Diencephalon (tissue), 1 donor: ENCODE data around the gene ZFX. TPM values are rescaled to one million over a fixed set of nuclear protein-coding genes. Genes with fewer than 3 reads are reported as not detected.

Experiments used
- small RNA-seq: library from RNA; depleted of rRNA; stranded (forward); fragments of <200 nt; gene quantifications from one replicate; pipeline ENCODE3, GENCODE V24; 2014
- total RNA-seq: library from RNA; depleted of rRNA; stranded (reverse); fragments of >200 nt; gene quantifications from one replicate; pipeline ENCODE4 v1.2.3, GENCODE V29; 2014

ZFX gene
- 57.4 TPM for total RNA-seq

GRCh38 chrX:24149351-24150050 is at the start of gene ZFX:
ZFX (plus strand) TSS chrX:24149729; CDS start chrX:24172743, 23,014 bp downstream.

Small RNAs within 50 kb of the gene (small RNA-seq; reads per million reads assigned to genes)
- not detected for gene RF00263

Other genes with a start within 250 kb of the ZFX start
- 33.0 TPM for gene APOO, start 241.8 kb upstream of the ZFX start, total RNA-seq
- 0.23 TPM for gene CXorf58, start 241.7 kb upstream of the ZFX start, total RNA-seq
- gene KLHL15, start 122.5 kb upstream of the ZFX start, total RNA-seq: 30.2 TPM
- 160 TPM for gene EIF2S3, start 94.8 kb upstream of the ZFX start, total RNA-seq
- gene SUPT20HL2, start 164.3 kb downstream of the ZFX start, total RNA-seq: not detected
- gene SUPT20HL1, start 210.9 kb downstream of the ZFX start, total RNA-seq: not detected